Smooth muscle cell (in vitro differentiated cells): Measurements from ENCODE around the gene UBA1. TPM values are rescaled to one million over a fixed set of nuclear protein-coding genes. Genes with fewer than 3 reads are reported as not detected.

ENCODE experiments used
- DNase-seq: peaks from one replicate; lab custom pipeline; 2025; ENCODE audit not compliant: unreplicated experiment; lab: John Stamatoyannopoulos, UW
- H2AFZ ChIP-seq: fragments of 200-600 bp; sonication (generic); 2 replicates; pipeline ENCODE4 v1.6.0; 2016; ENCODE audit warnings: antibody characterized with exemption, low read depth, mild to moderate bottlenecking
- H3F3A ChIP-seq: fragments of 200-600 bp; sonication (generic); 2 replicates; pipeline ENCODE4 v1.6.0; 2017; ENCODE audit warnings: antibody characterized with exemption, low read depth
- H3K27ac ChIP-seq: fragments of 200-600 bp; sonication (generic); 2 replicates; pipeline ENCODE4 v1.5.1; 2016; ENCODE audit warnings: low read depth, mild to moderate bottlenecking
- H3K27me3 ChIP-seq: fragments of 200-600 bp; sonication (generic); 2 replicates; pipeline ENCODE4 v1.6.1; 2016; ENCODE audit warnings: low read depth, mild to moderate bottlenecking
- H3K36me3 ChIP-seq: fragments of 200-600 bp; sonication (generic); 2 replicates; pipeline ENCODE4 v1.5.1; 2016; ENCODE audit warnings: low read depth
- H3K4me1 ChIP-seq: fragments of 200-600 bp; sonication (generic); 2 replicates; pipeline ENCODE4 v1.5.1; 2016; ENCODE audit warnings: low read depth
- H3K4me2 ChIP-seq: fragments of 200-600 bp; sonication (generic); 2 replicates; pipeline ENCODE4 v1.6.0; 2016; ENCODE audit warnings: mild to moderate bottlenecking
- H3K4me3 ChIP-seq: fragments of 200-600 bp; sonication (generic); 2 replicates; pipeline ENCODE4 v1.5.1; 2016; ENCODE audit warnings: mild to moderate bottlenecking
- H3K79me2 ChIP-seq: fragments of 200-600 bp; sonication (generic); 2 replicates; pipeline ENCODE4 v1.6.0; 2016; ENCODE audit warnings: low read depth, mild to moderate bottlenecking
- H3K9ac ChIP-seq: fragments of 200-600 bp; sonication (generic); 2 replicates; pipeline ENCODE4 v1.6.0; 2016; ENCODE audit warnings: low read depth
- H3K9me3 ChIP-seq: fragments of 200-600 bp; sonication (generic); replicated peaks from 2 replicates; pipeline ENCODE4 v1.5.1; 2016; ENCODE audit warnings: low read depth
- H4K20me1 ChIP-seq: fragments of 200-600 bp; sonication (generic); 2 replicates; pipeline ENCODE4 v1.6.0; 2016; ENCODE audit warnings: low read depth
- WGBS: methylation state at CpG from one replicate; pipeline ENCODE4 v1.1.7; 2016; ENCODE audit warnings: low lambda C conversion rate; 5-methylcytosine and 5-hydroxymethylcytosine counted together
- polyA plus RNA-seq: library from polyadenylated mRNA; unstranded; fragments of >200 nt; fragmentation: Nextera tagmentation; extraction: Ambion mirVana; gene quantifications from 2 replicates; pipeline ENCODE4 v1.2.1, GENCODE V29; 2016
- total RNA-seq: library from RNA; depleted of rRNA; stranded (reverse); fragments of >200 nt; gene quantifications from 2 replicates; pipeline ENCODE4 v1.2.3, GENCODE V29; 2014
- TF ChIP-seq, protein P1 (sequence below): fragments of 200-600 bp; sonication (generic); IDR thresholded peaks from 2 replicates; pipeline ENCODE4 v1.5.1; 2017; ENCODE audit warnings: borderline replicate concordance, mild to moderate bottlenecking, antibody characterized with exemption; ENCODE audit not compliant: insufficient read depth, poor library complexity, severe bottlenecking

The UBA1 gene
- total and polyA plus RNA-seq, 2 experiments from 2014 or later = 223 to 246 TPM

GRCh38 chrX:47191331-47191730, 2.3 kb upstream of the UBA1 start:
- peaks cover 22% of the 10 kb centered on the region for H4K20me1 ChIP-seq
- peaks cover 16% of the 10 kb centered on the region for H3K4me1 ChIP-seq
- H3K27me3 ChIP-seq = no peaks in the 10 kb centered on the region
- peak overlapping the region; percentile 20 for H3K9ac ChIP-seq
- H3K4me2 ChIP-seq = peak overlapping the region; percentile 88
- WGBS = 10% methylated on average over 24 of the region's 26 CpGs
- no peaks in the 10 kb centered on the region for H3K36me3 ChIP-seq
- TF ChIP-seq, protein P1, sequence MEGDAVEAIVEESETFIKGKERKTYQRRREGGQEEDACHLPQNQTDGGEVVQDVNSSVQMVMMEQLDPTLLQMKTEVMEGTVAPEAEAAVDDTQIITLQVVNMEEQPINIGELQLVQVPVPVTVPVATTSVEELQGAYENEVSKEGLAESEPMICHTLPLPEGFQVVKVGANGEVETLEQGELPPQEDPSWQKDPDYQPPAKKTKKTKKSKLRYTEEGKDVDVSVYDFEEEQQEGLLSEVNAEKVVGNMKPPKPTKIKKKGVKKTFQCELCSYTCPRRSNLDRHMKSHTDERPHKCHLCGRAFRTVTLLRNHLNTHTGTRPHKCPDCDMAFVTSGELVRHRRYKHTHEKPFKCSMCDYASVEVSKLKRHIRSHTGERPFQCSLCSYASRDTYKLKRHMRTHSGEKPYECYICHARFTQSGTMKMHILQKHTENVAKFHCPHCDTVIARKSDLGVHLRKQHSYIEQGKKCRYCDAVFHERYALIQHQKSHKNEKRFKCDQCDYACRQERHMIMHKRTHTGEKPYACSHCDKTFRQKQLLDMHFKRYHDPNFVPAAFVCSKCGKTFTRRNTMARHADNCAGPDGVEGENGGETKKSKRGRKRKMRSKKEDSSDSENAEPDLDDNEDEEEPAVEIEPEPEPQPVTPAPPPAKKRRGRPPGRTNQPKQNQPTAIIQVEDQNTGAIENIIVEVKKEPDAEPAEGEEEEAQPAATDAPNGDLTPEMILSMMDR = no peak
- no peak overlapping the region for H3K27ac ChIP-seq
- H3K79me2 ChIP-seq = peaks cover 27% of the 10 kb centered on the region
- H2AFZ ChIP-seq = peak overlapping the region; percentile 41
- peak overlapping the region; percentile 62 for H3K4me3 ChIP-seq
- H3K9me3 ChIP-seq = no peaks in the 10 kb centered on the region
- no peaks in the 10 kb centered on the region for H3F3A ChIP-seq
- no peak for DNase-seq

GRCh38 chrX:47191806-47192401, 1.7 kb upstream of the UBA1 start:
- Histone ChIP-seq H3K4me2 (peak overlapping the region; percentile 88), H3K4me1 (peaks cover 22% of the 10 kb centered on the region), H3K9me3 (no peaks in the 10 kb centered on the region), H3K36me3 (no peaks in the 10 kb centered on the region), H3K27ac (no peak overlapping the region), H4K20me1 (peaks cover 28% of the 10 kb centered on the region), H3K9ac (no peak overlapping the region), H3F3A (no peaks in the 10 kb centered on the region), H3K79me2 (peaks cover 32% of the 10 kb centered on the region), H3K4me3 (peak overlapping the region; percentile 62), H3K27me3 (no peaks in the 10 kb centered on the region), H2AFZ (no peak overlapping the region)
- TF ChIP-seq, protein P1 = no peak
- 48% methylated on average over 16 of the region's 16 CpGs for WGBS
- DNase-seq = no peak

DNA sequence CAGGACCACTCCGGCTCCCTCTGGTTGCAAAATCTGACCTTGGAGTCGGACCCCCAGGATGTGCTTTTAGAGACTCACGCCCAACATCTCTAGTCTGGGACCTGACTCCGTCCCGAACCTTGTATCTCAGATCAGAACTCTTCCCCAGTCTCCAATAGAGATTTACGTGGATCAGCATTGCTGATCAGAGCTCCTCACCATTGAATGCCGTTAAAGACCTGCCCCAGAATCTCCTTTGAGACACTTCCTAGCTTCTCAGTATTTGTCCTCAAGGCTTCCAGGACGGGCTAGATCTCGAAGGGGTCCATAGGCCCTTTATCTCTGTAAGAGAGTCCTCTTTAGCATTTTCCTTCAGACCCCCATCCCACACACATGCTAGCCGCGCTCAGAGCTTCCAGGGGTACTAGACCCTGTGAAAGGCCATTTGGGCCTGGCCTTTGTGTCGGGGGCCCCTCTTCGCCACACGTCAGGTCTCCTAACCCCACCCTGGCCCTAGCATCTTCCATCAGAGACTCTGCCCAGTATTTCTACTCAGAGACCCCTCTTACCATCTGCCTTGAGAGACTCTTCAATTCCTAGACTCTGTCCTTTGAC, 662 bp downstream of the UBA1 start:
- no peak overlapping the region for H2AFZ ChIP-seq
- no peaks in the 10 kb centered on the region for H3F3A ChIP-seq
- no peaks in the 10 kb centered on the region for H3K36me3 ChIP-seq
- no peaks in the 10 kb centered on the region for H3K9me3 ChIP-seq
- H3K4me1 ChIP-seq = peaks cover 33% of the 10 kb centered on the region
- DNase-seq = no peak
- H3K9ac ChIP-seq = peak overlapping the region; percentile 99
- no peaks in the 10 kb centered on the region for H3K27me3 ChIP-seq
- H3K27ac ChIP-seq = peak overlapping the region; percentile 98
- peaks cover 52% of the 10 kb centered on the region for H4K20me1 ChIP-seq
- peak overlapping the region; percentile 86 for H3K4me2 ChIP-seq
- TF ChIP-seq, protein P1 = no peak
- H3K4me3 ChIP-seq = peak overlapping the region; percentile 93
- WGBS = 8% methylated on average over 14 of the region's 14 CpGs
- peaks cover 56% of the 10 kb centered on the region for H3K79me2 ChIP-seq
